Stimulated activated memory B cell treated with anti-CD40 and anti-IgM and Interleukin-4, amounts not matched to agents 10 μg/mL and 1 μg/mL and 100 μg/mL, for 72 hours (primary cell): ENCODE measurements around the gene ZC3HAV1L.
"Not testable (repeated sequence)": the region's sequence is repeated elsewhere in the genome, so short reads cannot be mapped to it uniquely, and the experiment has no call there.

ENCODE experiments used
- ATAC-seq: fragments of 150-1000 bp; cut with Tn5 transposase; 2 replicates; pipeline ENCODE4 v1.10.0; 2021
- H3K27ac Mint-ChIP-seq: one replicate; pipeline ENCODE4 v1.8.0; 2022; ENCODE audit warnings: mild to moderate bottlenecking, mixed read lengths
- H3K27me3 Mint-ChIP-seq: one replicate; pipeline ENCODE4 v1.8.0; 2022; ENCODE audit warnings: mixed read lengths
- H3K36me3 Mint-ChIP-seq: one replicate; pipeline ENCODE4 v1.8.0; 2022; ENCODE audit warnings: mixed read lengths
- H3K4me1 Mint-ChIP-seq: one replicate; pipeline ENCODE4 v1.8.0; 2022; ENCODE audit warnings: mixed read lengths
- H3K4me3 Mint-ChIP-seq: one replicate; pipeline ENCODE4 v1.8.0; 2022; ENCODE audit warnings: mild to moderate bottlenecking, moderate library complexity, mixed read lengths
- H3K9me3 Mint-ChIP-seq: one replicate; pipeline ENCODE4 v1.8.0; 2022; ENCODE audit warnings: mixed read lengths

The ZC3HAV1L gene

GRCh38 chr7:139065323-139065722 lies 29.5 kb upstream of the ZC3HAV1L start:
- H3K4me1 Mint-ChIP-seq = peaks cover 14% of the 10 kb centered on the region
- H3K36me3 Mint-ChIP-seq = peaks cover 77% of the 10 kb centered on the region
- no peak for ATAC-seq
- H3K4me3 Mint-ChIP-seq = no peak overlapping the region
- H3K27ac Mint-ChIP-seq = no peak overlapping the region
- no peaks in the 10 kb centered on the region for H3K27me3 Mint-ChIP-seq
- no peaks in the 10 kb centered on the region for H3K9me3 Mint-ChIP-seq

- Mint-ChIP-seq H3K27ac (peak overlapping the region; percentile 70), H3K27me3 (no peaks in the 10 kb centered on the region), H3K4me3 (no peak overlapping the region), H3K9me3 (no peaks in the 10 kb centered on the region), H3K36me3 (peaks cover 58% of the 10 kb centered on the region), H3K4me1 (peaks cover 17% of the 10 kb centered on the region)
- ATAC-seq = no peak
Observed at GRCh38 chr7:139061416-139061815, 25.6 kb upstream of the ZC3HAV1L start.

- peak overlapping the region; percentile 70 for H3K27ac Mint-ChIP-seq
- no peaks in the 10 kb centered on the region for H3K27me3 Mint-ChIP-seq
- peaks cover 51% of the 10 kb centered on the region for H3K36me3 Mint-ChIP-seq
- peaks cover 17% of the 10 kb centered on the region for H3K4me1 Mint-ChIP-seq
- no peak overlapping the region for H3K4me3 Mint-ChIP-seq
- H3K9me3 Mint-ChIP-seq = no peaks in the 10 kb centered on the region
- no peak for ATAC-seq
Observed at GRCh38 chr7:139060695-139061237, 24.9 kb upstream of the ZC3HAV1L start.

GRCh38 chr7:139059905-139060304 lies 24.1 kb upstream of the ZC3HAV1L start:
- peaks cover 43% of the 10 kb centered on the region for H3K36me3 Mint-ChIP-seq
- no peak for ATAC-seq
- H3K27ac Mint-ChIP-seq = peak overlapping the region; percentile 70
- no peaks in the 10 kb centered on the region for H3K9me3 Mint-ChIP-seq
- no peak overlapping the region for H3K4me3 Mint-ChIP-seq
- H3K27me3 Mint-ChIP-seq = no peaks in the 10 kb centered on the region
- peaks cover 17% of the 10 kb centered on the region for H3K4me1 Mint-ChIP-seq

GRCh38 chr7:139058943-139059342 lies 23.1 kb upstream of the ZC3HAV1L start:
- Mint-ChIP-seq H3K9me3 (no peaks in the 10 kb centered on the region), H3K4me1 (peaks cover 17% of the 10 kb centered on the region), H3K36me3 (peaks cover 44% of the 10 kb centered on the region), H3K27me3 (no peaks in the 10 kb centered on the region), H3K4me3 (no peak overlapping the region), H3K27ac (no peak overlapping the region)
- ATAC-seq = no peak

GRCh38 chr7:139055674-139056073 lies 19.8 kb upstream of the ZC3HAV1L start:
- Mint-ChIP-seq H3K4me1 (peaks cover 7% of the 10 kb centered on the region), H3K9me3 (no peaks in the 10 kb centered on the region), H3K36me3 (peaks cover 35% of the 10 kb centered on the region), H3K4me3 (no peak overlapping the region), H3K27me3 (no peaks in the 10 kb centered on the region), H3K27ac (no peak overlapping the region)
- ATAC-seq = no peak

- not testable (repeated sequence) for H3K4me3 Mint-ChIP-seq, ATAC-seq, H3K27me3 Mint-ChIP-seq, H3K4me1 Mint-ChIP-seq, H3K9me3 Mint-ChIP-seq
- H3K36me3 Mint-ChIP-seq = peaks cover 33% of the 10 kb centered on the region
- H3K27ac Mint-ChIP-seq = peak overlapping the region; percentile 42
Observed at GRCh38 chr7:139054656-139055055, 18.8 kb upstream of the ZC3HAV1L start.

- Mint-ChIP-seq H3K36me3 (peaks cover 39% of the 10 kb centered on the region), H3K27me3 (no peaks in the 10 kb centered on the region), H3K4me1 (no peaks in the 10 kb centered on the region), H3K27ac (peak overlapping the region; percentile 42), H3K9me3 (no peaks in the 10 kb centered on the region), H3K4me3 (no peak overlapping the region)
- ATAC-seq = no peak
Observed at GRCh38 chr7:139054101-139054500, 18.3 kb upstream of the ZC3HAV1L start.

GRCh38 chr7:139051655-139052054 lies 15.8 kb upstream of the ZC3HAV1L start:
- H3K27ac Mint-ChIP-seq = no peak overlapping the region
- H3K27me3 Mint-ChIP-seq = no peaks in the 10 kb centered on the region
- H3K9me3 Mint-ChIP-seq = no peaks in the 10 kb centered on the region
- H3K36me3 Mint-ChIP-seq = peaks cover 49% of the 10 kb centered on the region
- ATAC-seq = no peak
- no peak overlapping the region for H3K4me3 Mint-ChIP-seq
- peaks cover 2% of the 10 kb centered on the region for H3K4me1 Mint-ChIP-seq

- no peak for ATAC-seq
- peaks cover 66% of the 10 kb centered on the region for H3K36me3 Mint-ChIP-seq
- H3K4me3 Mint-ChIP-seq = no peak overlapping the region
Observed at GRCh38 chr7:139049936-139050335, 14.1 kb upstream of the ZC3HAV1L start.

GRCh38 chr7:139049111-139049510 lies 13.3 kb upstream of the ZC3HAV1L start:
- H3K27me3 Mint-ChIP-seq = no peaks in the 10 kb centered on the region
- H3K4me3 Mint-ChIP-seq = no peak overlapping the region
- H3K27ac Mint-ChIP-seq = peak overlapping the region; percentile 64
- ATAC-seq = no peak
- peaks cover 66% of the 10 kb centered on the region for H3K36me3 Mint-ChIP-seq
- H3K9me3 Mint-ChIP-seq = no peaks in the 10 kb centered on the region
- peaks cover 28% of the 10 kb centered on the region for H3K4me1 Mint-ChIP-seq

More at GRCh38 chr7:139049936-139050335, 14.1 kb upstream of the ZC3HAV1L start:
- Mint-ChIP-seq H3K27me3 (no peaks in the 10 kb centered on the region), H3K9me3 (no peaks in the 10 kb centered on the region), H3K4me1 (peaks cover 20% of the 10 kb centered on the region), H3K27ac (no peak overlapping the region)

- H3K27ac Mint-ChIP-seq = no peak overlapping the region
- H3K36me3 Mint-ChIP-seq = peaks cover 69% of the 10 kb centered on the region
- H3K27me3 Mint-ChIP-seq = no peaks in the 10 kb centered on the region
- no peaks in the 10 kb centered on the region for H3K9me3 Mint-ChIP-seq
- ATAC-seq = no peak
- H3K4me3 Mint-ChIP-seq = no peak overlapping the region
- H3K4me1 Mint-ChIP-seq = peaks cover 38% of the 10 kb centered on the region
Observed at GRCh38 chr7:139047970-139048369, 12.1 kb upstream of the ZC3HAV1L start.

GRCh38 chr7:139046143-139046542 lies 10.3 kb upstream of the ZC3HAV1L start:
- no peak overlapping the region for H3K4me3 Mint-ChIP-seq
- no peak for ATAC-seq
- peaks cover 64% of the 10 kb centered on the region for H3K36me3 Mint-ChIP-seq
- H3K27ac Mint-ChIP-seq = peak overlapping the region; percentile 17
- no peaks in the 10 kb centered on the region for H3K27me3 Mint-ChIP-seq
- H3K9me3 Mint-ChIP-seq = no peaks in the 10 kb centered on the region
- H3K4me1 Mint-ChIP-seq = peaks cover 46% of the 10 kb centered on the region

- ATAC-seq = peak; percentile 73
- no peaks in the 10 kb centered on the region for H3K9me3 Mint-ChIP-seq
- H3K36me3 Mint-ChIP-seq = peaks cover 63% of the 10 kb centered on the region
- H3K27ac Mint-ChIP-seq = peak overlapping the region; percentile 60
- peak overlapping the region; percentile 6 for H3K4me3 Mint-ChIP-seq
- H3K4me1 Mint-ChIP-seq = peaks cover 50% of the 10 kb centered on the region
- no peaks in the 10 kb centered on the region for H3K27me3 Mint-ChIP-seq
Observed at GRCh38 chr7:139044813-139045794, 9.3 kb upstream of the ZC3HAV1L start.

- Mint-ChIP-seq H3K4me1 (peaks cover 50% of the 10 kb centered on the region), H3K9me3 (no peaks in the 10 kb centered on the region), H3K4me3 (no peak overlapping the region), H3K27ac (peak overlapping the region; percentile 60), H3K36me3 (peaks cover 53% of the 10 kb centered on the region), H3K27me3 (no peaks in the 10 kb centered on the region)
- ATAC-seq = no peak
Observed at GRCh38 chr7:139043823-139044812, 8.3 kb upstream of the ZC3HAV1L start.
